GM12878 (cell line): ENCODE results near the gene PHLDA2. TPM values are rescaled to one million over a fixed set of nuclear protein-coding genes. Genes with fewer than 3 reads are reported as not detected.

Experiments used
- ATAC-seq: fragments of 200-7000 bp; cut with Tn5 transposase; 3 replicates; pipeline ENCODE4 v1.9.1; 2020; ENCODE audit warnings: mild to moderate bottlenecking, moderate library complexity
- BruUV-seq: library from RNA; stranded (reverse); fragments of 400-500 nt; replicated peaks from 2 replicates; lab custom pipeline; 2021; lab: Mats Ljungman, UMichigan
- CTCF ChIA-PET: fragments of 300-600 bp; sonication (Branson Sonifier 250); formaldehyde crosslinking; extraction: SDS; loops from one replicate; lab custom pipeline; 2021; ENCODE audit warnings: inconsistent platforms; lab: Yijun Ruan, JAX
- POLR2A ChIA-PET: fragments of 350-600 bp; formaldehyde crosslinking; extraction: SDS; loops from one replicate; lab custom pipeline; 2021; ENCODE audit warnings: inconsistent platforms; lab: Charles Lee
- RAD21 ChIA-PET: fragments of 300-600 bp; sonication (Branson Sonifier 250); formaldehyde crosslinking; loops from one replicate; lab custom pipeline; 2023; ENCODE audit warnings: antibody characterized with exemption; ENCODE audit not compliant: unreplicated experiment; lab: Charles Lee
- SMC1A ChIA-PET: fragments of 300-600 bp; sonication (Branson Sonifier 250); formaldehyde crosslinking; loops from one replicate; lab custom pipeline; 2023; ENCODE audit not compliant: unreplicated experiment, uncharacterized antibody; lab: Charles Lee
- DNase-seq: peaks from one replicate; pipeline ENCODE4 v3.0.0-alpha.2; 2011; ENCODE audit warnings: low read depth, low spot score
- FAIRE-seq: peaks from 3 replicates; lab custom pipeline; 2011; peaks lifted over from hg19 to GRCh38; lab: Jason Lieb, UNC
- H2AFZ ChIP-seq: 2 replicates; pipeline ENCODE4 v1.6.0; 2011; ENCODE audit warnings: low read depth, low read length, control low read depth; ENCODE audit not compliant: control insufficient read depth
- H3K27ac ChIP-seq: 2 replicates; pipeline ENCODE4 v1.5.1; 2011; ENCODE audit warnings: control low read depth; ENCODE audit not compliant: control insufficient read depth, insufficient read depth
- H3K27me3 ChIP-seq, 2 experiments: replicated peaks in 1 of 2; 2 replicates each; pipeline versions ENCODE4 v1.6.0 to v1.6.1; 2011; ENCODE audit warnings: low read length in 1 of 2; ENCODE audit not compliant: control insufficient read depth in 2 of 2, insufficient read depth in 2 of 2
- H3K36me3 ChIP-seq, 2 experiments: 2 replicates each; pipeline ENCODE4 v1.5.1; 2011; ENCODE audit warnings: low read length in 1 of 2; ENCODE audit not compliant: control insufficient read depth in 2 of 2, insufficient read depth in 2 of 2
- H3K4me1 ChIP-seq: 2 replicates; pipeline ENCODE4 v1.6.1; 2011; ENCODE audit warnings: mild to moderate bottlenecking, low read length, moderate library complexity, mixed read lengths; ENCODE audit not compliant: control insufficient read depth, insufficient read depth
- H3K4me2 ChIP-seq: 2 replicates; pipeline ENCODE4 v1.6.0; 2011; ENCODE audit warnings: control low read depth; ENCODE audit not compliant: control insufficient read depth, insufficient read depth
- H3K4me3 ChIP-seq: fragments of 200-600 bp; sonication (generic); 2 replicates; pipeline ENCODE4 v1.5.1; 2016
- H3K79me2 ChIP-seq: 2 replicates; pipeline ENCODE4 v1.6.0; 2011; ENCODE audit warnings: low read length; ENCODE audit not compliant: control insufficient read depth, insufficient read depth
- H3K9ac ChIP-seq: 2 replicates; pipeline ENCODE4 v1.8.0; 2011; ENCODE audit warnings: low read length, control low read depth, mixed read lengths; ENCODE audit not compliant: control insufficient read depth, insufficient read depth
- H3K9me3 ChIP-seq: replicated peaks from 3 replicates; pipeline ENCODE4 v1.5.1; 2011; ENCODE audit warnings: mild to moderate bottlenecking, low read length; ENCODE audit not compliant: control insufficient read depth, insufficient read depth
- H4K20me1 ChIP-seq: 2 replicates; pipeline ENCODE4 v1.6.0; 2011; ENCODE audit not compliant: control insufficient read depth, insufficient read depth
- BCL11A ChIP-seq: IDR thresholded peaks from 2 replicates; pipeline ENCODE4 v1.6.1; 2011; ENCODE audit warnings: low read depth, low read length
- BCL3 ChIP-seq: IDR thresholded peaks from 2 replicates; pipeline ENCODE4 v1.6.1; 2011; ENCODE audit warnings: borderline replicate concordance, low read depth, mild to moderate bottlenecking, moderate library complexity, low read length; ENCODE audit not compliant: insufficient read depth, poor library complexity, severe bottlenecking
- BMI1 ChIP-seq: fragments of 450-650 bp; IDR thresholded peaks from 2 replicates; pipeline ENCODE4 v1.6.1; 2016; ENCODE audit warnings: mild to moderate bottlenecking, moderate library complexity, borderline replicate concordance
- CBX5 ChIP-seq: sonication (generic); IDR thresholded peaks from 2 replicates; pipeline ENCODE4 v1.6.1; 2016; ENCODE audit warnings: low read depth, moderate library complexity, mild to moderate bottlenecking, inconsistent platforms
- CHD2 ChIP-seq: IDR thresholded peaks from 2 replicates; pipeline ENCODE4 v1.6.1; 2011; ENCODE audit warnings: low read depth, low read length, improper control_type of control experiment, borderline replicate concordance
- E2F8 ChIP-seq: fragments of 450-650 bp; IDR thresholded peaks from 2 replicates; pipeline ENCODE4 v1.6.1; 2018; ENCODE audit warnings: mild to moderate bottlenecking, low read depth, moderate library complexity; ENCODE audit not compliant: partially characterized antibody
- EZH2 ChIP-seq: IDR thresholded peaks from 2 replicates; pipeline ENCODE4 v1.6.1; 2012; ENCODE audit warnings: low read depth, mild to moderate bottlenecking, control low read depth, inconsistent platforms, low read length, borderline replicate concordance; ENCODE audit not compliant: control insufficient read depth
- GATAD2B ChIP-seq: fragments of 450-650 bp; conservative IDR thresholded peaks from 2 replicates; pipeline ENCODE4 v1.6.1; 2017; ENCODE audit warnings: low read depth, mild to moderate bottlenecking, moderate library complexity
- MEF2B ChIP-seq: fragments of 450-650 bp; IDR thresholded peaks from 2 replicates; pipeline ENCODE4 v1.6.1; 2018; ENCODE audit warnings: mild to moderate bottlenecking, moderate library complexity; ENCODE audit not compliant: partially characterized antibody, poor library complexity, severe bottlenecking
- MYB ChIP-seq: fragments of 150-350 bp; IDR thresholded peaks from 2 replicates; pipeline ENCODE4 v1.6.1; 2014; ENCODE audit warnings: mild to moderate bottlenecking, low read depth, low read length, borderline replicate concordance
- NFXL1 ChIP-seq: fragments of 450-650 bp; IDR thresholded peaks from 2 replicates; pipeline ENCODE4 v1.6.1; 2017; ENCODE audit warnings: antibody characterized with exemption, mild to moderate bottlenecking, borderline replicate concordance
- NFYA ChIP-seq: IDR thresholded peaks from 2 replicates; pipeline ENCODE4 v1.6.1; 2011; ENCODE audit warnings: low read depth, mild to moderate bottlenecking, low read length, improper control_type of control experiment, borderline replicate concordance
- RELA ChIP-seq: fragments of 450-650 bp; IDR thresholded peaks from 2 replicates; pipeline ENCODE4 v1.8.0; 2014; ENCODE audit warnings: borderline replicate concordance; ENCODE audit not compliant: partially characterized antibody
- SMAD5 ChIP-seq: IDR thresholded peaks from 2 replicates; pipeline ENCODE4 v1.6.1; 2016; ENCODE audit warnings: antibody characterized with exemption, low read depth
- SMC3 ChIP-seq: IDR thresholded peaks from 2 replicates; pipeline ENCODE4 v1.6.1; 2011; ENCODE audit warnings: low read length, improper control_type of control experiment, borderline replicate concordance
- TBL1XR1 ChIP-seq: IDR thresholded peaks from 2 replicates; pipeline ENCODE4 v1.6.1; 2012; ENCODE audit warnings: low read depth, low read length, improper control_type of control experiment
- YBX1 ChIP-seq: fragments of 450-650 bp; IDR thresholded peaks from 2 replicates; pipeline ENCODE4 v1.6.1; 2016; ENCODE audit warnings: antibody characterized with exemption
- ZNF217 ChIP-seq: fragments of 450-650 bp; IDR thresholded peaks from 2 replicates; pipeline ENCODE4 v1.6.1; 2017; ENCODE audit warnings: antibody characterized with exemption, mild to moderate bottlenecking
- ZNF274 ChIP-seq: IDR thresholded peaks from one replicate; pipeline ENCODE4 v1.8.0; 2011; ENCODE audit not compliant: insufficient read length, insufficient read depth
- WGBS: methylation state at CpG from one replicate; pipeline ENCODE4 v1.1.6; 2016; ENCODE audit warnings: low lambda C conversion rate; ENCODE audit not compliant: insufficient replicate concordance, insufficient coverage; ENCODE audit errors: missing lambda C conversion rate; 5-methylcytosine and 5-hydroxymethylcytosine counted together
- in situ Hi-C: fragments of 300-500 bp; cut with MboI; formaldehyde crosslinking; loops from 9 replicates; pipeline ENCODE4 v1.14.3; 2018; ENCODE audit warnings: mixed read lengths
- intact Hi-C: fragments of 100-400 bp; cut with micrococcal nuclease; formaldehyde crosslinking; loops from one replicate; pipeline ENCODE4 v1.14.2; 2022; ENCODE audit not compliant: unreplicated experiment
- polyA plus RNA-seq, 11 experiments: library from polyadenylated mRNA; depleted of rRNA in 4 of 11; unstranded in 6 of 11; stranded (reverse) in 5 of 11; fragments of >200 nt; fragmentation: Nextera tagmentation in 4 of 11; fragmentation: Illumina TruSeq in 1 of 11; extraction: Ambion mirVana in 4 of 11; extraction: Trizol in 1 of 11; gene quantifications; 1 replicate in 1 of 11; 2 replicates in 10 of 11; pipeline versions ENCODE4 v1.2.1 to v1.2.3, GENCODE V29; 2011 to 2016; ENCODE audit warnings: inconsistent platforms in 2 of 11, missing spikeins in 2 of 11, low read depth in 1 of 11
- total RNA-seq, 4 experiments: library from RNA; depleted of rRNA in 3 of 4; stranded (reverse); fragments of >200 nt in 3 of 4; fragmentation: Illumina TruSeq in 1 of 4; extraction: Trizol in 1 of 4; gene quantifications; 2 replicates each; pipeline versions ENCODE4 v1.2.1 to v1.2.3, GENCODE V29; 2013 to 2021

Gene PHLDA2
- total and polyA plus RNA-seq, 10 of the 15 experiments (the other 5 are each of a cell fraction or from before 2014, with no cell fraction given), result 0.15 to 0.49 (median 0.16) TPM; not detected in 7

DNA sequence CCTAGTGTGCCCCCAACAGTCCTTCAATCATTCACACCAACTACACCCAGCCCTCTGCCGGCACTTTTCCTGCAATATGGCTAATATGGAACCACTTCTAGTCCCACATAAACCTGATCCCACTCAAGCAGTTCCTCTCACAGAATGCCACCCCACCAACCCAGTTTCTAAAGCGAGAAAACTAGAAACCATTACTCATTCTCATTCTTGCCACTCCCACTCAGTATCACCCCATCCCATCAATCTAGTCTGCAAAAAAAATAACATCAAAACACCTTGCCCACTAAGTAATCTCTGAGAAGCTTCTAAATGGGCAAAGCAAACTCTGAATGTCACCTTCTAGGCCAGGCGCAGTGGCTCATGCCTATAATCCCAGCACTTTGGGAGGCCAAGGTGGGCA lies 45.1 kb upstream of the PHLDA2 start:
- H3K36me3 ChIP-seq, result peaks cover 27 to 49% of the 10 kb centered on the region in 2 experiments
- H3K27ac ChIP-seq, result no peak overlapping the region
- H3K4me1 ChIP-seq, result no peaks in the 10 kb centered on the region
- 100% methylated on average over 3 of the region's 3 CpGs for WGBS
- DNase-seq, result no peak
- no peaks in the 10 kb centered on the region for H3K27me3 ChIP-seq
- in situ Hi-C loops, result no loop called here
- ChIA-PET SMC1A (interaction anchor here (0.6 to 3.7 kb wide), 5 partner anchors 15 to 55 kb away, joined by 3 to 24 read pairs (median 4); no protein-coding TSS in a partner anchor), POLR2A (interaction anchor here (1.0 to 2.1 kb wide), 2 partner anchors 15 to 17 kb away, joined by 3 to 5 read pairs; no protein-coding TSS in a partner anchor), CTCF (interaction anchor here (0.8 to 3.6 kb wide), 6 partner anchors 9 to 116 kb away, joined by 3 to 41 read pairs (median 6); no protein-coding TSS in a partner anchor), RAD21 (interaction anchor here (0.8 to 3.5 kb wide), 3 partner anchors 18 to 117 kb away, joined by 6 to 23 read pairs (median 12); partner anchors contain the start of gene NAP1L4)
- no peak overlapping the region for H3K9ac ChIP-seq
- intact Hi-C loops, result loop anchor here (10.0 kb wide), 1 partner anchor 121 kb away; no protein-coding TSS in a partner anchor
- H4K20me1 ChIP-seq, result no peaks in the 10 kb centered on the region
- no TSS peak for BruUV-seq
- ATAC-seq, result no peak
- H3K79me2 ChIP-seq, result peaks cover 10% of the 10 kb centered on the region
- no peak overlapping the region for H2AFZ ChIP-seq
- FAIRE-seq, result no peak
- H3K9me3 ChIP-seq, result no peaks in the 10 kb centered on the region
- no peak for TF ChIP-seq GATAD2B
- no peak for TF ChIP-seq BCL11A
- TF ChIP-seq RELA, result no peak
- no peak for TF ChIP-seq SMC3
- no peak for TF ChIP-seq BCL3
- TF ChIP-seq MYB, result no peak
- TF ChIP-seq EZH2, result no peak
- TF ChIP-seq E2F8, result no peak
- TF ChIP-seq NFYA, result no peak
- TF ChIP-seq TBL1XR1, result no peak
- TF ChIP-seq YBX1, result no peak
- TF ChIP-seq ZNF217, result no peak
- TF ChIP-seq CBX5, result no peak
- TF ChIP-seq ZNF274, result no peak
- TF ChIP-seq CHD2, result no peak
- no peak for TF ChIP-seq MEF2B
- TF ChIP-seq NFXL1, result no peak
- TF ChIP-seq BMI1, result no peak
- TF ChIP-seq SMAD5, result no peak
- no peak overlapping the region for H3K4me3 ChIP-seq
- H3K4me2 ChIP-seq, result no peak overlapping the region
